Liver (tissue), 3 donors: Measurements from ENCODE around the gene ATAD1.

Experiments used
- CTCF ChIP-seq: fragments of 150-350 bp; IDR thresholded peaks from 2 replicates; pipeline ENCODE4 v1.5.1; 2017; ENCODE audit warnings: improper control_type of control experiment, low read depth, low read length; ENCODE audit not compliant: missing input control
- FOXA1 ChIP-seq: IDR thresholded peaks from 2 replicates; pipeline ENCODE4 v1.6.1; 2016; ENCODE audit warnings: antibody characterized with exemption
- HNF4A ChIP-seq, 2 donors: conservative IDR thresholded peaks; 2 replicates each; pipeline ENCODE4 v1.6.1; 2016; ENCODE audit warnings: antibody characterized with exemption in 2 of 2, mild to moderate bottlenecking in 2 of 2
- TAF1 ChIP-seq: conservative IDR thresholded peaks from 2 replicates; pipeline ENCODE4 v1.6.1; 2016; ENCODE audit warnings: antibody characterized with exemption, mild to moderate bottlenecking
- YY1 ChIP-seq: IDR thresholded peaks from 2 replicates; pipeline ENCODE4 v1.6.1; 2016; ENCODE audit warnings: antibody characterized with exemption, mild to moderate bottlenecking
- donor health status: healthy.
- donor health status: healthy.

- TF ChIP-seq CTCF (no peak), TAF1 (no peak), HNF4A (conservative IDR thresholded peaks at IDR 0.05) (no peak), YY1 (no peak), FOXA1 (no peak)
Measured at GRCh38 chr10:87761153-87761552, 56.9 kb downstream of the ATAD1 start.
